ENCODE data around the gene PRSS22. TPM values are rescaled to one million over a fixed set of nuclear protein-coding genes. Genes with fewer than 3 reads are reported as not detected.
A peak's percentile ranks its signal among the peaks of the same experiment; 100 is the strongest.

PRSS22 gene
- total and polyA plus RNA-seq, 10 of the 15 experiments (the other 5 are each of a cell fraction or from before 2014, with no cell fraction given) = not detected

DNA sequence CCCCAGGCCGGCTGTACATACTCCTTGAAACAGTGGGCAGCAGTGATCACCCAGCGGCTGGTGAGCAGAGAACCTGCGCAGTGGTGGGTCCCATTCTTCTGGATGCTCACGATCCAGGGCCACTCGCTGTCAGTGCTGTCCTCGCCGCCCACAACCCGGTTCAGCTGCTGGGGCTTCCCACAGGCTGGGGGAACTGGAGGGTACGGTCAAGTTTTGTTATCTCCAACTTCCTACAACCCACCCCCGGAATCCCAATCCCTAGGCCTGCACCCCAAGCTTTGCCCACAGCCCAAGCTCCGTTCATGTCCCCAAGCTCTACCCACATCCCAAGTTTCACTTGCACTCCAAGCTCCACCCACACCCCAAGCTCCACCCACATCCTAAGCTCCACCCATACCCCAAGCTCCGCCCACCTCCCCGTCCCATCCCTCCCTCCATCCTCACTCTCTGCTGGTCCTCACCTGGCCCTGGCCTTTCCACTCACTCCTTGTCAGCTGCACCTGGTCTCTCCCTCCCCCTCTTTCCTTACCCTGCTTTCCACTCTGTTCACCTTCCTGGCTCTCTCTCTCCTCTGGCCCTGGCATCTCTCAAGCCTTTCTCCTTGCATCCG, 1.8 kb downstream of the PRSS22 start:
- POLR2A ChIA-PET = no interaction called here
- intact Hi-C loops (cut with micrococcal nuclease; ENCODE audit: unreplicated experiment) (loop anchor here (10.0 kb wide), 1 partner anchor 51 kb away; no protein-coding TSS in a partner anchor), in situ Hi-C loops (cut with MboI) (no loop called here)
- no peak for FAIRE-seq
- Histone ChIP-seq H3K4me3 (no peak overlapping the region), H3K27me3 (replicated peaks in 1 of 2; ENCODE audit: control insufficient read depth in 2 of 2, insufficient read depth in 2 of 2, low read length in 1 of 2) (no peaks in the 10 kb centered on the region; a peak in 1 of 4 replicates), H3K27ac (ENCODE audit: control insufficient read depth, insufficient read depth) (no peak overlapping the region), H3K9ac (ENCODE audit: control insufficient read depth, insufficient read depth, low read length) (no peak overlapping the region), H3K4me1 (ENCODE audit: control insufficient read depth, insufficient read depth, low read length) (no peaks in the 10 kb centered on the region), H3K79me2 (ENCODE audit: control insufficient read depth, insufficient read depth, low read length) (no peaks in the 10 kb centered on the region), H3K36me3 (ENCODE audit: control insufficient read depth in 2 of 2, insufficient read depth in 2 of 2, low read length in 1 of 2) (no peaks in the 10 kb centered on the region), H3K4me2 (ENCODE audit: control insufficient read depth, insufficient read depth) (no peak overlapping the region), H3K9me3 (replicated peaks; ENCODE audit: control insufficient read depth, insufficient read depth, low read length) (peaks cover 3% of the 10 kb centered on the region; the same call in 2 of the 3 replicates), H4K20me1 (ENCODE audit: control insufficient read depth, insufficient read depth) (no peaks in the 10 kb centered on the region), H2AFZ (ENCODE audit: control insufficient read depth, low read depth, low read length) (no peak overlapping the region)
- no TSS peak for BruUV-seq (replicated peaks)
- WGBS (ENCODE audit: insufficient coverage, insufficient replicate concordance, low lambda C conversion rate, missing lambda C conversion rate) = 75% methylated on average over 14 of the region's 14 CpGs
- SMC1A ChIA-PET (ENCODE audit: uncharacterized antibody, unreplicated experiment) = no interaction called here
- RAD21 ChIA-PET (ENCODE audit: unreplicated experiment) = interaction anchor here (0.6 kb wide), 1 partner anchor 14 kb away, joined by 3 read pairs; no protein-coding TSS in a partner anchor
- TF ChIP-seq RCOR1 (conservative IDR thresholded peaks at IDR 0.05; ENCODE audit: low read depth, low read length) = no peak
- no peak for TF ChIP-seq SP1 (IDR thresholded peaks at IDR 0.05; ENCODE audit: low read depth, low read length)
- TF ChIP-seq, protein P1, sequence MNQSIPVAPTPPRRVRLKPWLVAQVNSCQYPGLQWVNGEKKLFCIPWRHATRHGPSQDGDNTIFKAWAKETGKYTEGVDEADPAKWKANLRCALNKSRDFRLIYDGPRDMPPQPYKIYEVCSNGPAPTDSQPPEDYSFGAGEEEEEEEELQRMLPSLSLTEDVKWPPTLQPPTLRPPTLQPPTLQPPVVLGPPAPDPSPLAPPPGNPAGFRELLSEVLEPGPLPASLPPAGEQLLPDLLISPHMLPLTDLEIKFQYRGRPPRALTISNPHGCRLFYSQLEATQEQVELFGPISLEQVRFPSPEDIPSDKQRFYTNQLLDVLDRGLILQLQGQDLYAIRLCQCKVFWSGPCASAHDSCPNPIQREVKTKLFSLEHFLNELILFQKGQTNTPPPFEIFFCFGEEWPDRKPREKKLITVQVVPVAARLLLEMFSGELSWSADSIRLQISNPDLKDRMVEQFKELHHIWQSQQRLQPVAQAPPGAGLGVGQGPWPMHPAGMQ (IDR thresholded peaks at IDR 0.05; ENCODE audit: borderline replicate concordance) = no peak
- TF ChIP-seq YY1 (IDR thresholded peaks at IDR 0.05; ENCODE audit: low read depth, low read length) = no peak
- no peak for TF ChIP-seq SUZ12 (IDR thresholded peaks at IDR 0.05; ENCODE audit: unreplicated experiment)
- TF ChIP-seq TBL1XR1 (IDR thresholded peaks at IDR 0.05; ENCODE audit: low read depth, low read length) = no peak
- TF ChIP-seq, protein P2, sequence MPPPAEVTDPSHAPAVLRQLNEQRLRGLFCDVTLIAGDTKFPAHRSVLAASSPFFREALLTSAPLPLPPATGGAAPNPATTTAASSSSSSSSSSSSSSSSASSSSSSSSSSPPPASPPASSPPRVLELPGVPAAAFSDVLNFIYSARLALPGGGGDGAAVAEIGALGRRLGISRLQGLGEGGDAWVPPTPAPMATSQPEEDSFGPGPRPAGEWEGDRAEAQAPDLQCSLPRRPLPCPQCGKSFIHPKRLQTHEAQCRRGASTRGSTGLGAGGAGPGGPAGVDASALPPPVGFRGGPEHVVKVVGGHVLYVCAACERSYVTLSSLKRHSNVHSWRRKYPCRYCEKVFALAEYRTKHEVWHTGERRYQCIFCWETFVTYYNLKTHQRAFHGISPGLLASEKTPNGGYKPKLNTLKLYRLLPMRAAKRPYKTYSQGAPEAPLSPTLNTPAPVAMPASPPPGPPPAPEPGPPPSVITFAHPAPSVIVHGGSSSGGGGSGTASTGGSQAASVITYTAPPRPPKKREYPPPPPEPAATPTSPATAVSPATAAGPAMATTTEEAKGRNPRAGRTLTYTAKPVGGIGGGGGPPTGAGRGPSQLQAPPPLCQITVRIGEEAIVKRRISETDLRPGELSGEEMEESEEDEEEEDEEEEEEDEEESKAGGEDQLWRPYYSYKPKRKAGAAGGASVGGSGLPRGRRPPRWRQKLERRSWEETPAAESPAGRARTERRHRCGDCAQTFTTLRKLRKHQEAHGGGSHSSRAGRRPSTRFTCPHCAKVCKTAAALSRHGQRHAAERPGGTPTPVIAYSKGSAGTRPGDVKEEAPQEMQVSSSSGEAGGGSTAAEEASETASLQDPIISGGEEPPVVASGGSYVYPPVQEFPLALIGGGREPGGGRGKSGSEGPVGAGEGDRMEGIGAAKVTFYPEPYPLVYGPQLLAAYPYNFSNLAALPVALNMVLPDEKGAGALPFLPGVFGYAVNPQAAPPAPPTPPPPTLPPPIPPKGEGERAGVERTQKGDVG (CRISPR knock-in tag; IDR thresholded peaks at IDR 0.05) = no peak
- no peak for TF ChIP-seq ETV6 (conservative IDR thresholded peaks at IDR 0.05 in 1 of 2, IDR thresholded peaks at IDR 0.05 in 1 of 2; ENCODE audit: borderline replicate concordance in 1 of 2, low read depth in 1 of 2)
- no peak for TF ChIP-seq TAF1 (IDR thresholded peaks at IDR 0.05; ENCODE audit: borderline replicate concordance, low read depth, low read length)
- CTCF ChIA-PET = interaction anchor here (0.6 kb wide), 1 partner anchor 13 kb away, joined by 3 read pairs; no protein-coding TSS in a partner anchor
- 0 out of 3 replicates have a peak, but pooled peaks have one; percentile 36 for ATAC-seq
- no peak for DNase-seq (ENCODE audit: low read depth, low spot score)

All from GM12878 (cell line).